Ishikawa (cell line): ENCODE data around the gene RIPOR3.

Experiments used
- CREB1 ChIP-seq: IDR thresholded peaks from 2 replicates; pipeline ENCODE4 v1.6.1; 2012; ENCODE audit warnings: low read depth
- RAD21 ChIP-seq: IDR thresholded peaks from 2 replicates; pipeline ENCODE4 v1.6.1; 2012; ENCODE audit warnings: low read depth
- TAF1 ChIP-seq: IDR thresholded peaks from 2 replicates; pipeline ENCODE4 v1.6.1; 2012; ENCODE audit warnings: low read depth, mild to moderate bottlenecking
- YY1 ChIP-seq: IDR thresholded peaks from 2 replicates; pipeline ENCODE4 v1.6.1; 2012; ENCODE audit warnings: low read depth

DNA sequence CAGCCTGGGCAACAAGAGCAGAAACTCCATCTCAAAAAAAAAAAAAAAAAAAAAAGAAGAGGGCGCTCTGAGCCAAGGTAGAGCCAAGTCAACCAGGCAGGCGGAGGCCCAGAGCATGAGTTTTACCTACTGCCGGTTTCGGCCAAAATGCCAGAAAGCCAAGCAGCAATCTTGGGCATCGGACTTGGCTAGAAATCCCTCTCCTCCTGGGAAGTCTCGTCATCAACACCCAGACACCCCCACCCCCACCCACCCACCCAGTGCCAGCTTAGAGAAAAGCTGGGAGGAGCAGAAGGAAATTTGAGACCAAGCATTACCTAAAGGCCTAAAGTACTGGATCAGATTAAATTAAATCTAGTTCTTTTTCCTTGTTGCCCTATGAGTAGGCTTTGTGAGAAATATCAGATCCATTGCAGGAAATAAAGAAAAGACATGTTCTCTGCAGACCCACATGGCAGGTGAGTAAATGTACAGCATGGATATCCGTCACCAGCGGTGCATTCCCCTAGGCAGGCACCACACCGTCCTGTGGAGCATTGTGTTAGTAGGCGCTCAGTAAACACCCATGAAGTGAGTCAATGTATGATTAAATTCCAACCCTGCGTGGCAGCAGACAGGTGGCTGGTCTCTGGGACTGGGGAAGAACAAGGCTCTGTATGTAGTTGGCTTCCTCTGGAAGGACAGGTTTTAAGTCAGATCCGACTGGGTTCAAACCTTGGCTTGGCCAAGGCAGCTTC, 21.0 kb downstream of the RIPOR3 start:
- TF ChIP-seq TAF1 (no peak), CREB1 (no peak), RAD21 (peak; percentile 29; the same call in 1 of the 2 replicates), YY1 (no peak)
